Measurements from ENCODE around the gene DCST2. TPM values are rescaled to one million over a fixed set of nuclear protein-coding genes. Genes with fewer than 3 reads are reported as not detected.

DCST2 gene
- total RNA-seq, 4 donors from 2014 or later = 0.07 to 1.6 TPM; not detected in 2

- intact Hi-C loops (cut with DNase I; ENCODE audit: low total_unique reads) = no loop called here
- no peaks in the 10 kb centered on the region for H3K27me3 ChIP-seq
- H3K4me3 ChIP-seq = no peak overlapping the region
- DNase-seq = no peak
- TF ChIP-seq POLR2A (IDR thresholded peaks at IDR 0.05) = no peak
- no peak for TF ChIP-seq CTCF (IDR thresholded peaks at IDR 0.05)
- H3K4me1 ChIP-seq = no peaks in the 10 kb centered on the region
- H3K27ac ChIP-seq = no peak overlapping the region
- H3K36me3 ChIP-seq = no peaks in the 10 kb centered on the region
- no peaks in the 10 kb centered on the region for H3K9me3 ChIP-seq
These were observed 3.5 kb upstream of the DCST2 start for GRCh38 chr1:155037043-155037442.

- TF ChIP-seq CTCF (IDR thresholded peaks at IDR 0.05) (no peak), POLR2A (IDR thresholded peaks at IDR 0.05) (no peak)
- H3K36me3 ChIP-seq = no peaks in the 10 kb centered on the region
- H3K4me3 ChIP-seq = no peak overlapping the region
- H3K9me3 ChIP-seq = no peaks in the 10 kb centered on the region
- no peaks in the 10 kb centered on the region for H3K4me1 ChIP-seq
- no peaks in the 10 kb centered on the region for H3K27me3 ChIP-seq
- intact Hi-C loops (cut with DNase I; ENCODE audit: low total_unique reads) = no loop called here
- H3K27ac ChIP-seq = no peak overlapping the region
- no peak for DNase-seq
These were observed 2.4 kb upstream of the DCST2 start for GRCh38 chr1:155035936-155036335.

GRCh38 chr1:155034318-155035208 lies 982 bp upstream of the DCST2 start:
- intact Hi-C loops (cut with DNase I; ENCODE audit: low total_unique reads) = no loop called here
- H3K36me3 ChIP-seq = no peaks in the 10 kb centered on the region
- no peak overlapping the region for H3K4me3 ChIP-seq
- H3K9me3 ChIP-seq = no peaks in the 10 kb centered on the region
- no peak overlapping the region for H3K27ac ChIP-seq
- TF ChIP-seq POLR2A (IDR thresholded peaks at IDR 0.05) = no peak
- TF ChIP-seq CTCF (IDR thresholded peaks at IDR 0.05) = no peak
- H3K27me3 ChIP-seq = no peaks in the 10 kb centered on the region
- no peak for DNase-seq
- no peaks in the 10 kb centered on the region for H3K4me1 ChIP-seq

- no peak for DNase-seq
- no peaks in the 10 kb centered on the region for H3K4me1 ChIP-seq
- no peak overlapping the region for H3K4me3 ChIP-seq
- intact Hi-C loops (cut with DNase I; ENCODE audit: low total_unique reads) = no loop called here
- H3K27me3 ChIP-seq = no peaks in the 10 kb centered on the region
- no peak overlapping the region for H3K27ac ChIP-seq
- H3K36me3 ChIP-seq = no peaks in the 10 kb centered on the region
- TF ChIP-seq CTCF (IDR thresholded peaks at IDR 0.05) = no peak
- TF ChIP-seq POLR2A (IDR thresholded peaks at IDR 0.05) = no peak
- no peaks in the 10 kb centered on the region for H3K9me3 ChIP-seq
These were observed 695 bp downstream of the DCST2 start for GRCh38 chr1:155032886-155033285.

- intact Hi-C loops (cut with DNase I; ENCODE audit: low total_unique reads) = no loop called here
- Histone ChIP-seq H3K27ac (no peak overlapping the region), H3K27me3 (no peaks in the 10 kb centered on the region), H3K4me1 (no peaks in the 10 kb centered on the region), H3K9me3 (no peaks in the 10 kb centered on the region), H3K4me3 (no peak overlapping the region), H3K36me3 (no peaks in the 10 kb centered on the region)
- TF ChIP-seq CTCF (IDR thresholded peaks at IDR 0.05) (no peak), POLR2A (IDR thresholded peaks at IDR 0.05) (no peak)
- DNase-seq = no peak
These were observed 2.7 kb downstream of the DCST2 start for GRCh38 chr1:155030899-155031298.
